Measurements from ENCODE around the gene DAAM2. TPM values are rescaled to one million over a fixed set of nuclear protein-coding genes. Genes with fewer than 3 reads are reported as not detected.

Gene DAAM2
- total RNA-seq, 4 donors from 2014 or later, result 36.5 to 154 (median 54.1) TPM

DNA sequence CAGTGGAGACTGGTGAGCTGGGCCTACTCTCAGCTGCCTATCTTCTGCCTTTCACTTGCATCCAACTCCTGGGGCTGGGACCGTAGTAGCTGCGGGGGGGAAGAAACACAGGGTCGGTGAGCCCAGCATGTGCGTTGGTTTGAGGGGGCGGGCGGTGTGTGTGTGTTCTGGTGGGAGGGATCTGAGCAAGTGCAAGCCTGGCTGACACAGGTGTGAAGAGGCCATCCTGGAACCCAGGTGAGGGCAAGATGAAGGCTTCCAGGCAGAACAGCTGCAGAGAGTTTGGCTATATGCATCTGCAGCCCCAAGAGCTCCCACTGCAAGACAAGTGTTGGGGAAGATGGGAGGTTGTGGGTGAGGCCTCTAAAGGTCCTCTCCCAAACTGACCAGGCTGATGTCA is 111.5 kb downstream of the DAAM2 start:
- TF ChIP-seq, protein P1, sequence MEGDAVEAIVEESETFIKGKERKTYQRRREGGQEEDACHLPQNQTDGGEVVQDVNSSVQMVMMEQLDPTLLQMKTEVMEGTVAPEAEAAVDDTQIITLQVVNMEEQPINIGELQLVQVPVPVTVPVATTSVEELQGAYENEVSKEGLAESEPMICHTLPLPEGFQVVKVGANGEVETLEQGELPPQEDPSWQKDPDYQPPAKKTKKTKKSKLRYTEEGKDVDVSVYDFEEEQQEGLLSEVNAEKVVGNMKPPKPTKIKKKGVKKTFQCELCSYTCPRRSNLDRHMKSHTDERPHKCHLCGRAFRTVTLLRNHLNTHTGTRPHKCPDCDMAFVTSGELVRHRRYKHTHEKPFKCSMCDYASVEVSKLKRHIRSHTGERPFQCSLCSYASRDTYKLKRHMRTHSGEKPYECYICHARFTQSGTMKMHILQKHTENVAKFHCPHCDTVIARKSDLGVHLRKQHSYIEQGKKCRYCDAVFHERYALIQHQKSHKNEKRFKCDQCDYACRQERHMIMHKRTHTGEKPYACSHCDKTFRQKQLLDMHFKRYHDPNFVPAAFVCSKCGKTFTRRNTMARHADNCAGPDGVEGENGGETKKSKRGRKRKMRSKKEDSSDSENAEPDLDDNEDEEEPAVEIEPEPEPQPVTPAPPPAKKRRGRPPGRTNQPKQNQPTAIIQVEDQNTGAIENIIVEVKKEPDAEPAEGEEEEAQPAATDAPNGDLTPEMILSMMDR (IDR thresholded peaks at IDR 0.05), result no peak
- no peak for DNase-seq (ENCODE audit: low spot score)
- ATAC-seq (ENCODE audit: low FRiP score), result no peak

DNA sequence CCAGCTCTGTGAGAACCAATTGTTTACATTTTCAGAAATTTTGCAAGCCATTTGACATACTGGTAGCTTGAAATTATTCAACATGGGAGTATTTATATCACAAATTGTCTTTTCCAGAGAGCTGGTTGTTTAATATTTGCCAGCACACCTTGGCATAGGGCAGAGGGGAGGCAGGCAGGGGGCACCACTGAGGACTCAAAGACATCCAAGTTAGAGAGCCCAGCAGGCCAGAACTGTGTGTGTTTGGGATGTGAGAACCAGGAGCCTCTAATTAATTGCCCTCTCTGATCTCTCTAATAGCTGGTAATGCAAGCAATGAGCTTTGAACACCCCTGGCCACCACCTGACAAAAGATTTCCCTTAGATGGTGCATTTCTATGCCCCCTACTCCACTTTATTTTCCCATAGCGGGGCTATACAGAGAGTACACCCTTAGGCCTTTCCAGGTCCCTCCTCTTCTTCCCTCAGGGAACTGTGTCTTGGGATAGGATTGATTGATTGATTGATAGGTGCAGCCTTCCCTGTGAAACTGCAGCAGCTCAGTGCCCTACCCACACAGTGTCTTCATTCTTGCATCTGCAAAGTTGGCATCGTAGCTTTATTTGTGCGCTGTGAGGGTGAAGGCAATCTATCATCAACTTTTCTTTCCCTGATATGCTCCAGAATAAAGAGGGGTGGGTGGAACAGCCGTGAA is 112.9 kb downstream of the DAAM2 start:
- no peak for ATAC-seq (ENCODE audit: low FRiP score)
- DNase-seq (ENCODE audit: low spot score), result no peak
- TF ChIP-seq, protein P1 (IDR thresholded peaks at IDR 0.05), result no peak

DNA sequence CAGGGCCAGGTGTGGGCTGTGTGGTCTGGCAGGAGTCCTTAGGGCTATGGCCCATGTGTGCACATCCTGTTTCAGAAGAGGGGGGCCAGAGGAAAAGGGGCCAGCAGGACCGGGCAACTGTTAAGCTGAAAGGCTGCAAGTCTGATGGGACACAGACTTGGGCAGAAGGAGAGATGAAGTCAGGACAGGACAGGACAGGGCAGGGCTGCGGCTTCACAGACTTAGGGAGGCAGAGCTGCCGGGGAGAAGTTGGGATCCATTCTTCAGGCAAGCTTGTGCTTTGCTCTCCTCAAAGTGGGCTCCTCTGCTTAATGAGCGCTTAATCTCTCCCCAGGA is 113.4 kb downstream of the DAAM2 start:
- TF ChIP-seq, protein P1 (IDR thresholded peaks at IDR 0.05), result no peak
- no peak for ATAC-seq (ENCODE audit: low FRiP score)
- DNase-seq (ENCODE audit: low spot score), result no peak

DNA sequence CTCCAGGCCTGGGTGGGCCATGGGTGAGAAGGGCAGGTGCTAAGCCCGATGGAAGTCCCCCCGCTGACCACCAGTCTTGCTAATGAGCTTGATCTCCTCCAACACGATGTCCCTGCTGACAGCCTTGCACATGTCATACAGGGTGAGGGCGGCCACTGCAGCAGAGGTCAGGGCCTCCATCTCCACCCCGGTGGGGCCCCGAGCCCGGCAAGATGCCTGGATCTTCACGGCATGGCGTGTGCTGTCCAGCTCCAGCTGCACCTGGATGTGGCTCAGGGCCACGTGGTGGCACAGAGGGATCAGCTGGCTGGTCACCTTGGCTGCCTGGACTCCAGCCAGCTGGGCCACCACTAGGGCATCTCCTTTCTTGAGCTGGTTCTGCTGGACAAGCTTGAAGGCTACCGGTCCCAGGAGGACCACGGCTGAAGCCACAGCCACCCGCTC is 114.2 kb downstream of the DAAM2 start:
- no peak for ATAC-seq (ENCODE audit: low FRiP score)
- DNase-seq (ENCODE audit: low spot score), result no peak
- TF ChIP-seq, protein P1 (IDR thresholded peaks at IDR 0.05), result no peak

DNA sequence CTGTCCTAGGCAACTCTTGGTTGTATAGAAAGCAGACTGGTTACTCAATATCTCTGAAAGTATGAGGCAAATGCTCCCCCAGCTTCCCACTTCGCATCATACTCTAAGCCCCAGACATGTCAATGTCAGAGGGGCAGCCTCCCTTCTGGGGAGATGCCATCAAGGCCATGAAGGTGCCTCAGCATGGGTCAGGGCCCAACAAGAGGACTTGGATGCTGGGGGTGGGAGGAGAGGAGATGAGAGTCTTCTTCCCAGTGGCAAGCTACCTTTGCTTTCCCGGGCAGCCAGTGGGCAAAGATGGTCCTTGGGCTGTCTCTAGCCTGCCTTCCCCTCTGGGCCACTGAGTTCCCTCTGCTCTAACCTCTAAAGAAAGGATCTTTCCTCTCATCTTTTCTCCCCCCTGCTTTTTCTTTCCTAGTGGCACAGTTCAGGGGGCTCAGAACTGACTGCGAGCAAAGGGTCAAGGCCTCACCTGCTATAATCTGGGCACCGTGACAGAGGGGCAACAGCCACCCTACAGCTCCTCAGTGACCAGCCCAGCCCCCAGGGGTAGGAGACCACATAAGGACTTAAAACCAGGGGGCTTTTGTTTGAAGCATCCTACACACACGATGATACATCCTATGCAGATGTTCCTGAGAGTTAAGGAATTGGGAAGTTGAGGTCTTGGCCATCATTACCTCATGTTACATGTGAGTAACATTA is 115.8 kb downstream of the DAAM2 start:
- ATAC-seq (ENCODE audit: low FRiP score), result no peak
- TF ChIP-seq, protein P1 (IDR thresholded peaks at IDR 0.05), result no peak
- DNase-seq (ENCODE audit: low spot score), result no peak

DNA sequence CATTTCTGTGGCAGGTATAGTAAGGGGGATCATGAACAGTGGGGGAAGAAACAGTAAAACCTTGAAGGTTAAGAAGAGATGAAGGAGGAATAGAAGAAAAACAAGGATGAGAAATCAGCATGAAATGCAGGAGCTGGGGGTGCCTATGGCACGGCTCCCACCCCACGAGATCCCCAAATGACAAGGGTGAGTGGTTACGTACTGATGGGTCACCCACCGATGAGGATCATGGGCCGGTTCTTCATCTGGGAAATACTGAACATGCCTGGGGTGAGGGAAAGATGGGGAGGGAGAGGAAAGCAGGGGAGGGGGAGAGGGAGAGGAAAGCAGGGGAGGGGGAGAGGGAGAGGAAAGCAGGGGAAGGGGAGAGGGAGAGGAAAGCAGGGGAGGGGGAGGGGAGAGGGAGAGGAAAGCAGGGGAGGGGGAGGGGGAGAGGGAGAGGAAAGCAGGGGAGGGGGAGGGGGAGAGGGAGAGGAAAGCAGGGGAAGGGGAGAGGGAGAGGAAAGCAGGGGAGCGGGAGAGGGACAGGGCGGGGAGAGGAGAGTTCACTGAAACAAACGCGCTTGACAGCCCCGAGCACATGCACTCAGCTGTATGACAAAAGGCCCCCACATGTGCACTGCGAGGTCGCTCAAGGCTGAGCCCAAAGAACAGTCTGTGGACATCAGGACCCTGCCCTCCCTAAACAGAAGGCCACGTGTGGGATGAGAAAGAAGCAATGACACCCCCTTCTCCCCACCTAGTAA is 116.8 kb downstream of the DAAM2 start:
- TF ChIP-seq, protein P1 (IDR thresholded peaks at IDR 0.05), result no peak
- DNase-seq (ENCODE audit: low spot score) (no peak), ATAC-seq (ENCODE audit: low FRiP score) (no peak)

All from omental fat pad (tissue), 4 donors.